K562 (cell line): Measurements from ENCODE around the gene GADD45GIP1. TPM values are rescaled to one million over a fixed set of nuclear protein-coding genes. Genes with fewer than 3 reads are reported as not detected.

Experiments
- ATAC-seq: fragments of 200-7000 bp; cut with Tn5 transposase; 3 replicates; pipeline ENCODE4 v1.9.1; 2020; ENCODE audit warnings: moderate library complexity
- BruUV-seq: library from RNA; stranded (reverse); fragments of 400-500 nt; replicated peaks from 2 replicates; lab custom pipeline; 2021; lab: Mats Ljungman, UMichigan
- CTCF ChIA-PET: fragments of 300-600 bp; formaldehyde crosslinking; extraction: SDS; loops from one replicate; lab custom pipeline; 2021; ENCODE audit warnings: low intra/inter-chr PET ratio; lab: Yijun Ruan, JAX
- POLR2A ChIA-PET: fragments of 300-600, 350-650 bp; sonication (Branson Sonifier 250); formaldehyde crosslinking; extraction: SDS; loops from one replicate; lab custom pipeline; 2021; ENCODE audit warnings: antibody characterized with exemption, inconsistent platforms; lab: Yijun Ruan, JAX
- DNase-seq, 4 experiments: peaks; one replicate each; pipeline versions ENCODE4 v3.0.0 to v3.0.0-alpha.2; 2011 to 2018; ENCODE audit warnings: low spot score in 3 of 4, mixed read lengths in 3 of 4; ENCODE audit errors: extremely low read depth in 1 of 4
- FAIRE-seq: peaks from 2 replicates; lab custom pipeline; 2011; peaks lifted over from hg19 to GRCh38; lab: Jason Lieb, UNC
- H2AFZ ChIP-seq: 2 replicates; pipeline ENCODE4 v1.6.0; 2011; ENCODE audit warnings: low read depth, low read length, control low read depth, inconsistent platforms
- H3K27ac ChIP-seq: fragments of 200-600 bp; 3 replicates; pipeline ENCODE4 v1.8.0; 2011; ENCODE audit warnings: low read depth, mild to moderate bottlenecking, control low read depth, inconsistent platforms, low read length, moderate library complexity, mixed read lengths; ENCODE audit errors: extremely low read depth
- H3K27me3 ChIP-seq, 2 experiments: fragments of 300-600 bp in 1 of 2; 2 replicates in 1 of 2; 3 replicates in 1 of 2; pipeline versions ENCODE4 v1.6.0 to v1.8.0; 2011; ENCODE audit warnings: inconsistent platforms in 2 of 2, low read length in 2 of 2, mild to moderate bottlenecking in 1 of 2, mixed read lengths in 1 of 2, moderate library complexity in 1 of 2; ENCODE audit not compliant: control insufficient read depth in 2 of 2, insufficient read depth in 2 of 2
- H3K36me3 ChIP-seq: fragments of 300-600 bp; 3 replicates; pipeline ENCODE4 v1.8.0; 2011; ENCODE audit warnings: mild to moderate bottlenecking, low read length, inconsistent platforms; ENCODE audit not compliant: control insufficient read depth, insufficient read depth
- H3K4me1 ChIP-seq, 2 experiments: fragments of 200-600 bp in 1 of 2; replicated peaks in 1 of 2; 2 replicates in 1 of 2; 3 replicates in 1 of 2; pipeline versions ENCODE4 v1.5.1 to v1.8.0; 2011; ENCODE audit warnings: inconsistent platforms in 2 of 2, low read length in 2 of 2, mild to moderate bottlenecking in 1 of 2, mixed read lengths in 1 of 2, moderate library complexity in 1 of 2; ENCODE audit not compliant: control insufficient read depth in 2 of 2, insufficient read depth in 2 of 2
- H3K4me2 ChIP-seq: 2 replicates; pipeline ENCODE4 v1.6.1; 2011; ENCODE audit warnings: low read length, control low read depth, inconsistent platforms, mixed read lengths; ENCODE audit not compliant: insufficient read depth
- H3K4me3 ChIP-seq: fragments of 200-600 bp; sonication (generic), shearing (Covaris generic); 2 replicates; pipeline ENCODE4 v1.5.1; 2016; ENCODE audit warnings: control low read depth, inconsistent platforms
- H3K79me2 ChIP-seq: fragments of 200-600 bp; 3 replicates; pipeline ENCODE4 v1.8.0; 2011; ENCODE audit warnings: low read length, inconsistent platforms; ENCODE audit not compliant: control insufficient read depth, insufficient read depth
- H3K9ac ChIP-seq, 2 experiments: 2 replicates each; pipeline versions ENCODE4 v1.6.0 to v1.6.1; 2011; ENCODE audit warnings: low read depth in 2 of 2, low read length in 2 of 2, control low read depth in 1 of 2, inconsistent platforms in 1 of 2, mild to moderate bottlenecking in 1 of 2, mixed read lengths in 1 of 2; ENCODE audit not compliant: insufficient read depth in 1 of 2
- H3K9me1 ChIP-seq: one replicate; pipeline ENCODE4 v1.6.0; 2011; ENCODE audit warnings: inconsistent platforms, mild to moderate bottlenecking, low read length, moderate library complexity; ENCODE audit not compliant: control insufficient read depth, insufficient read depth
- H3K9me3 ChIP-seq: replicated peaks from 2 replicates; pipeline ENCODE4 v1.5.1; 2011; ENCODE audit warnings: low read depth, low read length, inconsistent platforms; ENCODE audit not compliant: control insufficient read depth, insufficient read depth
- H4K20me1 ChIP-seq: replicated peaks from 2 replicates; pipeline ENCODE4 v1.6.1; 2011; ENCODE audit warnings: low read length, inconsistent platforms, mixed read lengths; ENCODE audit not compliant: control insufficient read depth, insufficient read depth
- BCOR ChIP-seq: fragments of 450-650 bp; IDR thresholded peaks from 2 replicates; pipeline ENCODE4 v1.6.1; 2016
- HNRNPK ChIP-seq: fragments of 200-400 bp; formaldehyde crosslinking; IDR thresholded peaks from one replicate; pipeline ENCODE4 v1.6.1; 2018; ENCODE audit warnings: mild to moderate bottlenecking, low read depth, low read length; ENCODE audit not compliant: poor library complexity, severe bottlenecking
- ILK ChIP-seq: fragments of 450-650 bp; IDR thresholded peaks from 2 replicates; pipeline ENCODE4 v1.6.1; 2016; ENCODE audit warnings: missing genetic modification characterization, low read depth, mild to moderate bottlenecking, missing compliant biosample characterization, moderate library complexity, borderline replicate concordance
- MTA3 ChIP-seq: fragments of 450-650 bp; formaldehyde crosslinking; IDR thresholded peaks from 2 replicates; pipeline ENCODE4 v1.6.1; 2017; ENCODE audit warnings: mild to moderate bottlenecking, borderline replicate concordance
- NFATC3 ChIP-seq: fragments of 450-650 bp; IDR thresholded peaks from 2 replicates; pipeline ENCODE4 v1.6.1; 2017; ENCODE audit warnings: mild to moderate bottlenecking
- POLR2G ChIP-seq: fragments of 200-400 bp; formaldehyde crosslinking; IDR thresholded peaks from 2 replicates; pipeline ENCODE4 v1.6.1; 2017; ENCODE audit warnings: low read depth, mild to moderate bottlenecking, antibody characterized with exemption, low read length, moderate library complexity
- RBBP5 ChIP-seq: fragments of 200-600 bp; sonication (generic); IDR thresholded peaks from 2 replicates; pipeline ENCODE4 v1.6.1; 2012; ENCODE audit warnings: borderline replicate concordance, mild to moderate bottlenecking, low read length, control low read depth, inconsistent platforms; ENCODE audit not compliant: insufficient read depth, poor library complexity, severe bottlenecking
- SIN3B ChIP-seq: fragments of 450-650 bp; IDR thresholded peaks from 2 replicates; pipeline ENCODE4 v1.6.1; 2017; ENCODE audit warnings: low read depth, mild to moderate bottlenecking, moderate library complexity
- TAF1 ChIP-seq: IDR thresholded peaks from 2 replicates; pipeline ENCODE4 v1.6.1; 2011; ENCODE audit warnings: mild to moderate bottlenecking, low read length, moderate library complexity; ENCODE audit not compliant: insufficient read depth, control insufficient read depth, severe bottlenecking; ENCODE audit errors: extremely low read depth
- THRAP3 ChIP-seq: fragments of 450-650 bp; IDR thresholded peaks from 2 replicates; pipeline ENCODE4 v1.6.1; 2016; ENCODE audit warnings: mild to moderate bottlenecking, inconsistent platforms, borderline replicate concordance
- TSC22D4 ChIP-seq: fragments of 450-650 bp; IDR thresholded peaks from 2 replicates; pipeline ENCODE4 v1.6.1; 2016; ENCODE audit warnings: missing genetic modification characterization, missing biosample characterization, control low read depth
- ZBTB8A ChIP-seq: fragments of 450-650 bp; IDR thresholded peaks from 2 replicates; pipeline ENCODE4 v1.6.1; 2018; ENCODE audit warnings: mild to moderate bottlenecking, moderate library complexity; ENCODE audit not compliant: partially characterized antibody
- ZNF408 ChIP-seq: fragments of 250-450 bp; sonication (Bioruptor Pico); IDR thresholded peaks from 2 replicates; pipeline ENCODE4 v1.4.0; 2020; ENCODE audit warnings: low read depth, mild to moderate bottlenecking, moderate library complexity
- WGBS: fragments of 100-300 bp; shearing (Covaris generic); methylation state at CpG from one replicate; pipeline ENCODE4 v1.1.6; 2016; ENCODE audit warnings: low coverage, mixed read lengths; ENCODE audit not compliant: insufficient coverage; ENCODE audit errors: missing lambda C conversion rate; 5-methylcytosine and 5-hydroxymethylcytosine counted together
- in situ Hi-C: fragments of 300-500 bp; cut with MboI; formaldehyde crosslinking; loops from 4 replicates; pipeline ENCODE4 v1.15.0; 2018; ENCODE audit warnings: inconsistent platforms, mixed read lengths
- intact Hi-C: fragments of 100-400 bp; cut with micrococcal nuclease; formaldehyde crosslinking; loops from 2 replicates; pipeline ENCODE4 v1.14.2; 2022
- polyA plus RNA-seq, 8 experiments: library from polyadenylated mRNA; depleted of rRNA in 4 of 8; stranded (reverse) in 5 of 8; unstranded in 3 of 8; fragments of >200 nt; fragmentation: Nextera tagmentation in 2 of 8; fragmentation: Illumina TruSeq in 1 of 8; extraction: Ambion mirVana in 2 of 8; extraction: Trizol in 1 of 8; gene quantifications; 2 replicates each; pipeline versions ENCODE4 v1.2.1 to v1.2.3, GENCODE V29; 2011 to 2014; ENCODE audit warnings: inconsistent platforms in 1 of 8, missing spikeins in 1 of 8
- total RNA-seq, 7 experiments: library from RNA; depleted of rRNA in 6 of 7; stranded (reverse); fragments of >200 nt in 6 of 7; fragmentation: Illumina TruSeq in 2 of 7; extraction: Trizol in 2 of 7; gene quantifications; 2 replicates each; pipeline versions ENCODE4 v1.2.1 to v1.2.3, GENCODE V29; 2011 to 2021; ENCODE audit warnings: low replicate concordance in 1 of 7
- TF ChIP-seq, protein P1 (sequence below): fragments of 250-450 bp; sonication (Bioruptor Pico); IDR thresholded peaks from 2 replicates; pipeline ENCODE4 v1.5.0; 2020; ENCODE audit warnings: mild to moderate bottlenecking
- TF ChIP-seq, protein P2 (sequence below): sonication (generic); formaldehyde crosslinking; IDR thresholded peaks from 2 replicates; pipeline ENCODE4 v1.8.1; 2023; ENCODE audit warnings: mild to moderate bottlenecking, missing genetic modification reagents, moderate library complexity

Gene GADD45GIP1
- total and polyA plus RNA-seq, 9 of the 15 experiments (the other 6 are each of a cell fraction or from before 2014, with no cell fraction given) = 5.1 to 161 (median 29.2) TPM

- TF ChIP-seq ILK (tag) (no peak), POLR2G (peak; percentile 63), HNRNPK (peak; percentile 52), SIN3B (no peak), TAF1 (peak; percentile 34), ZNF408 (CRISPR knock-in tag) (no peak), THRAP3 (no peak)
Observed at GRCh38 chr19:12996406-12997094, 39.5 kb upstream of the GADD45GIP1 start (continued).

GRCh38 chr19:12995596-12996405 is 38.8 kb upstream of the GADD45GIP1 start:
- peak overlapping the region; percentile 85 for H3K4me2 ChIP-seq
- H3K9me1 ChIP-seq = no peaks in the 10 kb centered on the region
- WGBS = under 1% methylated on average over 48 of the region's 129 CpGs
- peak overlapping the region; percentile 88 for H2AFZ ChIP-seq
- H3K79me2 ChIP-seq = peaks cover 40% of the 10 kb centered on the region
- in situ Hi-C loops (no loop called here), intact Hi-C loops (no loop called here)
- BruUV-seq = no TSS peak
- ChIA-PET POLR2A (interaction anchor here (0.6 kb wide), 1 partner anchor 38 kb away, joined by 3 read pairs; no protein-coding TSS in a partner anchor), CTCF (no interaction called here)
- H3K4me3 ChIP-seq = peak overlapping the region; percentile 64
- no peaks in the 10 kb centered on the region for H3K9me3 ChIP-seq
- H4K20me1 ChIP-seq = no peaks in the 10 kb centered on the region; the same call in 1 of the 2 replicates
- H3K27ac ChIP-seq = peak overlapping the region; percentile 76
- DNase-seq (peak; percentile 41 to 92 (median 86)), ATAC-seq (peak; percentile 50), FAIRE-seq (peak; percentile 37)
- peak overlapping the region; percentile 76 to 99 for H3K9ac ChIP-seq
- peaks cover 13% of the 10 kb centered on the region; the same call in 1 of the 3 replicates for H3K36me3 ChIP-seq
- H3K27me3 ChIP-seq = no peaks in the 10 kb centered on the region; a peak in 1 of 5 replicates
- H3K4me1 ChIP-seq = peaks cover 5 to 42% of the 10 kb centered on the region in 2 experiments; a peak in 4 of 5 replicates
- TF ChIP-seq RBBP5 = peak; percentile 51
- TF ChIP-seq, protein P1, sequence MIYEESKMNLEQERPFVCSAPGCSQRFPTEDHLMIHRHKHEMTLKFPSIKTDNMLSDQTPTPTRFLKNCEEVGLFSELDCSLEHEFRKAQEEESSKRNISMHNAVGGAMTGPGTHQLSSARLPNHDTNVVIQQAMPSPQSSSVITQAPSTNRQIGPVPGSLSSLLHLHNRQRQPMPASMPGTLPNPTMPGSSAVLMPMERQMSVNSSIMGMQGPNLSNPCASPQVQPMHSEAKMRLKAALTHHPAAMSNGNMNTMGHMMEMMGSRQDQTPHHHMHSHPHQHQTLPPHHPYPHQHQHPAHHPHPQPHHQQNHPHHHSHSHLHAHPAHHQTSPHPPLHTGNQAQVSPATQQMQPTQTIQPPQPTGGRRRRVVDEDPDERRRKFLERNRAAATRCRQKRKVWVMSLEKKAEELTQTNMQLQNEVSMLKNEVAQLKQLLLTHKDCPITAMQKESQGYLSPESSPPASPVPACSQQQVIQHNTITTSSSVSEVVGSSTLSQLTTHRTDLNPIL (CRISPR knock-in tag) = no peak
- no peak for TF ChIP-seq ZBTB8A
- TF ChIP-seq, protein P2, sequence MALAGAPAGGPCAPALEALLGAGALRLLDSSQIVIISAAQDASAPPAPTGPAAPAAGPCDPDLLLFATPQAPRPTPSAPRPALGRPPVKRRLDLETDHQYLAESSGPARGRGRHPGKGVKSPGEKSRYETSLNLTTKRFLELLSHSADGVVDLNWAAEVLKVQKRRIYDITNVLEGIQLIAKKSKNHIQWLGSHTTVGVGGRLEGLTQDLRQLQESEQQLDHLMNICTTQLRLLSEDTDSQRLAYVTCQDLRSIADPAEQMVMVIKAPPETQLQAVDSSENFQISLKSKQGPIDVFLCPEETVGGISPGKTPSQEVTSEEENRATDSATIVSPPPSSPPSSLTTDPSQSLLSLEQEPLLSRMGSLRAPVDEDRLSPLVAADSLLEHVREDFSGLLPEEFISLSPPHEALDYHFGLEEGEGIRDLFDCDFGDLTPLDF (CRISPR knock-in tag) = no peak
- peak; percentile 37; the same call in 1 of the 2 replicates for TF ChIP-seq MTA3
- no peak for TF ChIP-seq NFATC3
- no peak for TF ChIP-seq TSC22D4
- 0 out of 2 replicates have a peak, but pooled peaks have one; percentile 8 for TF ChIP-seq BCOR
